ENCODE results near the gene CHGA.

GRCh38 chr14:92905667-92906066, 17.3 kb upstream of the CHGA start:
- no peak for TF ChIP-seq CTCF (IDR thresholded peaks at IDR 0.05; ENCODE audit: borderline replicate concordance, extremely low read depth, low read length, poor library complexity, severe bottlenecking)
- TF ChIP-seq EZH2 (IDR thresholded peaks at IDR 0.05; ENCODE audit: borderline replicate concordance, low read depth, low read length, severe bottlenecking): no peak

Data from DND-41 (cell line).